Right lobe of liver (tissue), 6 donors: ENCODE measurements around the gene DAGLA. TPM values are rescaled to one million over a fixed set of nuclear protein-coding genes. Genes with fewer than 3 reads are reported as not detected.

Source experiments
- ATAC-seq, 4 donors: fragments of 200-7000 bp; cut with Tn5 transposase; one replicate each; pipeline ENCODE4 v1.9.1; 2020; ENCODE audit warnings: mild to moderate bottlenecking in 4 of 4, moderate library complexity in 4 of 4
- DNase-seq, 3 donors: peaks; one replicate each; pipeline ENCODE4 v3.0.0-alpha.2; 2020
- H3K27ac ChIP-seq, 3 donors: fragments of 200-600 bp; one replicate each; pipeline ENCODE4 v1.8.0; 2022
- H3K27me3 ChIP-seq, 2 donors: fragments of 200-600 bp; one replicate each; pipeline ENCODE4 v1.8.0; 2022
- H3K36me3 ChIP-seq, 4 donors: fragments of 200-600 bp; sonication (generic) in 1 of 4; one replicate each; pipeline versions ENCODE4 v1.5.1 to v1.8.0; 2017 to 2022; ENCODE audit warnings: control low read depth in 1 of 4
- H3K4me1 ChIP-seq, 4 donors: fragments of 200-600 bp; sonication (generic) in 1 of 4; one replicate each; pipeline versions ENCODE4 v1.5.1 to v1.8.0; 2017 to 2022; ENCODE audit warnings: control low read depth in 1 of 4
- H3K4me3 ChIP-seq, 3 donors: fragments of 200-600 bp; one replicate each; pipeline ENCODE4 v1.8.0; 2022
- H3K9me3 ChIP-seq, 4 donors: fragments of 200-600 bp; sonication (generic) in 1 of 4; one replicate each; pipeline versions ENCODE4 v1.5.1 to v1.8.0; 2017 to 2022; ENCODE audit warnings: control low read depth in 1 of 4
- CTCF ChIP-seq, 4 donors: fragments of 200-600 bp in 3 of 4; fragments of 450-650 bp in 1 of 4; IDR thresholded peaks; one replicate each; pipeline versions ENCODE4 v1.5.1 to v1.8.0; 2016 to 2022; ENCODE audit warnings: antibody characterized with exemption in 4 of 4, mild to moderate bottlenecking in 2 of 4
- POLR2A ChIP-seq: fragments of 450-650 bp; IDR thresholded peaks from one replicate; pipeline ENCODE4 v1.6.1; 2017; ENCODE audit warnings: antibody characterized with exemption, mild to moderate bottlenecking
- WGBS: methylation state at CpG from one replicate; pipeline ENCODE4 v1.1.6; 2018; ENCODE audit warnings: low coverage, low lambda C conversion rate; ENCODE audit not compliant: insufficient coverage; ENCODE audit errors: missing lambda C conversion rate; 5-methylcytosine and 5-hydroxymethylcytosine counted together
- intact Hi-C, 2 donors: fragments of 100-400 bp; cut with DNase I; formaldehyde crosslinking; loops; one replicate each; pipeline versions ENCODE4 v1.11.2 to v1.14.1; 2022
- long read RNA-seq: library from polyadenylated mRNA; unstranded; transcript quantifications from one replicate; pipeline ENCODE4 v2.0.0, GENCODE V29; 2019
- total RNA-seq, 6 experiments: library from RNA; depleted of rRNA in 2 of 6; stranded (reverse); fragments of >200 nt in 2 of 6; fragmentation: NEBNext Ultra II Directional in 3 of 6; extraction: Animal tissue kit (Norgen Biotek cat#: 25700) in 3 of 6; gene quantifications; one replicate each; pipeline versions ENCODE4 v1.1.0 to v1.2.4, GENCODE V29; 2016 to 2023
- donor health status: DM: no; HTN: yes; CAD: no.
- donor health status: DM: no; HTN: no; CAD: no.
- donor health status: DM: no; HTN: no; CAD: no.
- donor health status: DM: no; HTN: yes; CAD: no.
- donor health status: DM: no; HTN: yes; CAD: no.

The DAGLA gene
- total RNA-seq = 1 to 10 TPM in 2 of 6 experiments, under 1 TPM in 4; 0.33 to 5.5 (median 0.79) TPM
- long read RNA-seq = 0 reads

DNA sequence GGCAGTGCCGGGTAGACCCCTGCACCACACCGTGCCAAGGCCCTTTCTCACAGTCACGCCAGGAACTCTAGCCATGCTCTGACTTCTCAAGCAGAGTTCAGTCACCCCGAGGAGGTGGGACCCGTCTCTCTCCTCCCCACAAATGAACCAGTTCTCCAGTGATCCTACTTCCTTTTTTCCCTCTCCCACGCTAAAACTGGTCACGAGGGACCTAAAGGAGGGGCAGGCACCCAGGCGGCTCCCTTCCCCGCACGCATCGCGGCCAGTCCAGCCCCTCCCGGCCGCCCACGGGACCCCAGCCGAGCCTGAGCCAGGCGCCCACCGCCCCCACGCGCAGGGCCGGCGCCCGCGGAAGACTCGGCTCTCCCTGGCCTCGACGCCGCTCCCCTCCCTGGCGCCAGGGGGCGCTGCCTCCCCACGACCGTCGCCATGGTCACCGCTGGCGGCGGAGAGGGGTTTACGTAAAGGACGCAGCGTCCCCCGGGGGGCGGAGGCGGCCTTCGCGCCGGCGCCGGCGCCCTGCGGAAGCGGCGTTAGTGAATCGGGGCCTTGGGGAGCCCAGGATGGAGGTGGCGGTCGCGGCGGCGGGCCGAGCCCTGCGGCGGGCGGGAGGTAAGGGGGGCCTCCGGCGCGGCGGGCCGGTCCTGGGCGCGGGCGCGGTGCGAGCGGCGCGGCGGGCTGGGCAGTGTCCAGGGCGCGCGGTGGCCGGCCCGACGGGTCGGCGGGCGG is at the start of gene DAGLA:
TSS of gene DAGLA (plus strand) at position 499 of the 729 bp plus-strand sequence. CDS start 39,765 bp downstream, outside the sequence.
- H3K4me3 ChIP-seq = peak within 1 kb of the TSS; percentile 21 to 51 (median 29)
- no peak within 1 kb of the TSS for H3K27ac ChIP-seq
- DNase-seq (peak; percentile 67 to 70 (median 67)), ATAC-seq (peak; percentile 69 to 92 (median 80))
- no peaks in the 10 kb centered on the region for H3K4me1 ChIP-seq
- TF ChIP-seq CTCF (IDR thresholded peaks at IDR 0.05) = peak; percentile 76 to 98 (median 97)
- TF ChIP-seq POLR2A = no peak
- no peaks in the 10 kb centered on the region for H3K36me3 ChIP-seq
- H3K9me3 ChIP-seq = no peaks in the 10 kb centered on the region
- 1% methylated on average over 15 of the region's 84 CpGs for WGBS
- H3K27me3 ChIP-seq = no peaks in the 10 kb centered on the region
- intact Hi-C loops = loop anchor here in 1 of 2 donors (10.0 kb wide), 1 partner anchor 55 kb away; no protein-coding TSS in a partner anchor

- intact Hi-C loops = no loop called here
- H3K27me3 ChIP-seq = no peaks in the 10 kb centered on the region
- DNase-seq (no peak), ATAC-seq (no peak)
- 59% methylated on average over 9 of the region's 12 CpGs for WGBS
- no peaks in the 10 kb centered on the region for H3K4me1 ChIP-seq
- H3K9me3 ChIP-seq = no peaks in the 10 kb centered on the region
- no peak for TF ChIP-seq POLR2A
- no peak for TF ChIP-seq CTCF (IDR thresholded peaks at IDR 0.05)
- no peaks in the 10 kb centered on the region for H3K36me3 ChIP-seq
- H3K27ac ChIP-seq = no peak overlapping the region
- H3K4me3 ChIP-seq = no peak overlapping the region
Measured at GRCh38 chr11:61632096-61632495, 48.1 kb upstream of the DAGLA start.

- Histone ChIP-seq H3K27ac (no peak overlapping the region), H3K4me1 (no peaks in the 10 kb centered on the region), H3K9me3 (no peaks in the 10 kb centered on the region), H3K4me3 (no peak overlapping the region), H3K36me3 (no peaks in the 10 kb centered on the region), H3K27me3 (no peaks in the 10 kb centered on the region)
- no peak for TF ChIP-seq POLR2A
- TF ChIP-seq CTCF (IDR thresholded peaks at IDR 0.05) = no peak
- intact Hi-C loops = no loop called here
- ATAC-seq = no peak
- no peak for DNase-seq
- WGBS = 100% methylated on average over 1 of the region's 1 CpG
Measured at GRCh38 chr11:61635304-61635703, 44.9 kb upstream of the DAGLA start.

- Histone ChIP-seq H3K27me3 (no peaks in the 10 kb centered on the region), H3K36me3 (no peaks in the 10 kb centered on the region), H3K27ac (no peak overlapping the region), H3K9me3 (no peaks in the 10 kb centered on the region), H3K4me3 (no peak overlapping the region), H3K4me1 (no peaks in the 10 kb centered on the region)
- DNase-seq = no peak
- intact Hi-C loops = no loop called here
- no peak for TF ChIP-seq POLR2A
- TF ChIP-seq CTCF (IDR thresholded peaks at IDR 0.05) = no peak
- 86% methylated on average over 5 of the region's 5 CpGs for WGBS
- no peak for ATAC-seq
Measured at GRCh38 chr11:61635787-61636186, 44.4 kb upstream of the DAGLA start.
